Measurements from ENCODE around the gene SLC46A1.

SLC46A1 gene

GRCh38 chr17:28357901-28358197, 48.2 kb downstream of the SLC46A1 start:
- DNase-seq (ENCODE audit: low read depth), result no peak
- no peak for TF ChIP-seq CTCF (IDR thresholded peaks at IDR 0.05; ENCODE audit: insufficient read depth, low read depth, low read length, missing control alignments)

DNA sequence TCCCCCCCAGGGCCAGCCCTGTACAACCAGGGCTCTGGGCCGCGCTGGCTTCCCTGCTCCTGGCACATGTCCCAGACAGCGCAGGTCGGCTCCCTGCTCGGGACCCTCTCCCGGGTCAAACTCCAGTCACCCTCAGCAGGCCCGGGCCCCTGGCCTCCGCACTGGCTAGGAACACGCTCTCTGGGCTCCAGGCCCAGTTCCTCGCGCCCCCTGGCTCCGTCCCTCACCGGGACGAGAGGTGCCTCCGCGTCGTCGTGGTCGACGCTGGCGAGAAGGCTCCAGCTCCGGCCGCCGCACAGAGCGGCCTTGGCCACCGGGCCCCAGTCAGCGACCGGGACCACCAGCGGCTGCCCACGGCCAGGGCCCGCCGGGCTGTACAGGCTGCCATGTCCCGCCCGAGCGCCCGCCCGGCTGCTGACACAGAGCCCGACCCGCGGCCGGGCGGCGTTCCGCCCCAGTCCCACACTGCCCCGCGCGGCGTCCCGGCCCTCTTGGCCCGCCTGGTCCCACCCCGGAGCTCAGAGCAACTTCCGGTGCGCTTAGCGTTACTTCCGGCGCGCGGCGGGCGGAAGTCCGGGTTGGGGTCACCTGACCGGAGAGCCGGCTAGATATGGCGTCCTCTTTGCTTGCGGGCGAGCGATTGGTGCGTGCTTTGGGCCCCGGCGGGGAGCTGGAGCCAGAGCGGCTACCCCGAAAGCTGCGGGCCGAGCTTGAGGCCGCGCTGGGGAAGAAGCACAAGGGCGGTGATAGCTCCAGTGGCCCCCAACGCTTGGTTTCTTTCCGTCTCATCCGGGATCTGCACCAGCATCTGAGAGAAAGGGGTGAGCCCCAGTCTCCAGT, 48.7 kb downstream of the SLC46A1 start, which contains the start of gene POLDIP2:
Gene POLDIP2, minus strand, starts transcription at position 467 of the 840 bp plus-strand sequence. Its CDS starts 79 bp downstream, at position 388.
- H3K4me3 ChIP-seq (ENCODE audit: low read depth, low read length), result peak within 1 kb of the TSS; percentile 90
- DNase-seq (ENCODE audit: low read depth), result peak; percentile 97
- peak; percentile 11 for TF ChIP-seq CTCF (IDR thresholded peaks at IDR 0.05; ENCODE audit: insufficient read depth, low read depth, low read length, missing control alignments)

More at GRCh38 chr17:28357901-28358197, 48.2 kb downstream of the SLC46A1 start:
- peak overlapping the region; percentile 90 for H3K4me3 ChIP-seq (ENCODE audit: low read depth, low read length)

- DNase-seq (ENCODE audit: low read depth), result no peak
- no peak for TF ChIP-seq CTCF (IDR thresholded peaks at IDR 0.05; ENCODE audit: insufficient read depth, low read depth, low read length, missing control alignments)
- no peak overlapping the region for H3K4me3 ChIP-seq (ENCODE audit: low read depth, low read length)
These were observed 55.7 kb downstream of the SLC46A1 start for GRCh38 chr17:28350271-28350670.

- no peak overlapping the region for H3K4me3 ChIP-seq (ENCODE audit: low read depth, low read length)
- DNase-seq (ENCODE audit: low read depth), result no peak
- TF ChIP-seq CTCF (IDR thresholded peaks at IDR 0.05; ENCODE audit: insufficient read depth, low read depth, low read length, missing control alignments), result no peak
These were observed 57.0 kb downstream of the SLC46A1 start for GRCh38 chr17:28348979-28349378.

DNA sequence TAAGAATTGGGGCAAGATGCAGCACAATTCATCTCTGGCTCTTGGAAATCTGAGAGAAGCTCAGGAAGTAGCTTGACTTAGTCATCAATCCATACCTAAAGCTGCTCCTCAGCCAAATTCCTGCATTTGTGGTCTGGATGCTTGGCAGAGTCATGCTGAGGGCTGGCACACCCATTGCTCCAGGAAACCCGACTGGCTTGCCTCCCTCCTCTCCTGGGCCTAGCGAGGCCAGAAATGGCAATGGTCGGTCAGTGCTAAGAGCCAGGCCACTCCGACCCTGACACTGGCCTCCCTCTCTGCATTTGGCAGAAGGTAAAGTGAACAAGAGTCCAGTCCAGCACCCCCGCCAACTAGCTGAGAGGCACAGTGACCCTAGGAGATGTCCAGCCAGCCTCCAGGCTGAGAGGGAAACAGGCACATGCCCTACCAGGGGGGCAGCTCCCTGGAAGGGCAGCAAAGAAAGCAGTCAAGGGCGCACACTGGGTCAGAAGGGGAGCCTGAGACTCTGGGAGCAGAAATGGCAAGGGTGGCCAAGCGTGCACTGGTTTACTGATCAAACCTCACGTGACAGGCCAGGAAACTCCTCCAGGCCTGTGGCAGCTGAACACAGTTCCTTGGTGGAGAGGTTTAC, 58.6 kb downstream of the SLC46A1 start:
- no peak overlapping the region for H3K4me3 ChIP-seq (ENCODE audit: low read depth, low read length)
- DNase-seq (ENCODE audit: low read depth), result no peak
- TF ChIP-seq CTCF (IDR thresholded peaks at IDR 0.05; ENCODE audit: insufficient read depth, low read depth, low read length, missing control alignments), result no peak

DNA sequence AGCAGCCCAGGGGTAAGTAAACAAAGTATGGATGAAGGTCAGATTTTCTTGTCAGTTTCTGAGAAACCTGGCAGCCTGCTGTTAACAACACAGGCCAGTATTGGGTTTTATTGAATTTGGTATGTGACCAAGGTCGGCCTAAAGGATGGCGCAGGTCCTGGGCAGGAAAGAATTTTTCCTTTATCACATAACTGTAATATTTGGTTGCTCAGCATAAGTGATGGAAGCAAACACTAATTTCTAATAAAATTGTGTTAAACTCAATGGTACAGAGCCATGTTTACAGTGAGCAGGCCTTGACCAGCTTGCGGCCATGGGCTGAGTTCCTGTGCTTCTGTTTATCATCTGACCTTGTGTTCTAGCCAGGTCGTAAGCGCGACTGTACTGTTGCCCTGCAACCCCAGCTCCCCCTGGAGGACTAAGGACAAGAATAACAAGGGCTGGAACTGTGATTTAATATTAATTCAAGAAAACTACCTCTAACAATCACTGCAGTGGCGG, 59.2 kb downstream of the SLC46A1 start:
- DNase-seq (ENCODE audit: low read depth), result peak; percentile 36
- H3K4me3 ChIP-seq (ENCODE audit: low read depth, low read length), result no peak overlapping the region
- peak; percentile 21 for TF ChIP-seq CTCF (IDR thresholded peaks at IDR 0.05; ENCODE audit: insufficient read depth, low read depth, low read length, missing control alignments)
